Ishikawa (cell line): Measurements from ENCODE around the gene ANXA8.

Experiments
- EGR1 ChIP-seq: IDR thresholded peaks from 2 replicates; pipeline ENCODE4 v1.6.1; 2012
- EP300 ChIP-seq: IDR thresholded peaks from 2 replicates; pipeline ENCODE4 v1.6.1; 2012; ENCODE audit warnings: borderline replicate concordance
- NFIC ChIP-seq: IDR thresholded peaks from 2 replicates; pipeline ENCODE4 v1.6.1; 2012
- RAD21 ChIP-seq: IDR thresholded peaks from 2 replicates; pipeline ENCODE4 v1.6.1; 2012; ENCODE audit warnings: low read depth
- TAF1 ChIP-seq: IDR thresholded peaks from 2 replicates; pipeline ENCODE4 v1.6.1; 2012; ENCODE audit warnings: low read depth, mild to moderate bottlenecking
- TCF12 ChIP-seq: IDR thresholded peaks from 2 replicates; pipeline ENCODE4 v1.6.1; 2012; ENCODE audit warnings: low read depth
- ZBTB7A ChIP-seq: IDR thresholded peaks from 2 replicates; pipeline ENCODE4 v1.6.1; 2012; ENCODE audit warnings: low read depth
- TF ChIP-seq, protein P1 (sequence below): IDR thresholded peaks from 2 replicates; pipeline ENCODE4 v1.6.1; 2012; ENCODE audit warnings: low read depth, mild to moderate bottlenecking

DNA sequence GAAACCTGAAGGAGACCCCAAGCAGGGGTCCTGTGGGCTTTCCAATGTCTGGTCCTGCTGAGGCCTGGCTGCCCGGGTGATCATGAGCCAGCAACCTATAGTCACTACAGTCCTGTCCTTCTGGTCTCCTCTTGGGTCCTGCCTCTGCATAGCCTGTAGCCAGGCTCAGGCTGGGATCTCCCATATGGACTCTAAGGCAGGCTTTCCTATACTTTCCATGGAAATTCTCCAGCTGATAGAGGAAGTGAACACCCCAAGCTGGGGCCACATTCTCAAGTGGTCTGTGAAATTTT lies 26.4 kb downstream of the ANXA8 start:
- TF ChIP-seq TAF1 (no peak), RAD21 (no peak), NFIC (no peak), ZBTB7A (no peak), TCF12 (no peak), EP300 (no peak), EGR1 (no peak)
- TF ChIP-seq, protein P1, sequence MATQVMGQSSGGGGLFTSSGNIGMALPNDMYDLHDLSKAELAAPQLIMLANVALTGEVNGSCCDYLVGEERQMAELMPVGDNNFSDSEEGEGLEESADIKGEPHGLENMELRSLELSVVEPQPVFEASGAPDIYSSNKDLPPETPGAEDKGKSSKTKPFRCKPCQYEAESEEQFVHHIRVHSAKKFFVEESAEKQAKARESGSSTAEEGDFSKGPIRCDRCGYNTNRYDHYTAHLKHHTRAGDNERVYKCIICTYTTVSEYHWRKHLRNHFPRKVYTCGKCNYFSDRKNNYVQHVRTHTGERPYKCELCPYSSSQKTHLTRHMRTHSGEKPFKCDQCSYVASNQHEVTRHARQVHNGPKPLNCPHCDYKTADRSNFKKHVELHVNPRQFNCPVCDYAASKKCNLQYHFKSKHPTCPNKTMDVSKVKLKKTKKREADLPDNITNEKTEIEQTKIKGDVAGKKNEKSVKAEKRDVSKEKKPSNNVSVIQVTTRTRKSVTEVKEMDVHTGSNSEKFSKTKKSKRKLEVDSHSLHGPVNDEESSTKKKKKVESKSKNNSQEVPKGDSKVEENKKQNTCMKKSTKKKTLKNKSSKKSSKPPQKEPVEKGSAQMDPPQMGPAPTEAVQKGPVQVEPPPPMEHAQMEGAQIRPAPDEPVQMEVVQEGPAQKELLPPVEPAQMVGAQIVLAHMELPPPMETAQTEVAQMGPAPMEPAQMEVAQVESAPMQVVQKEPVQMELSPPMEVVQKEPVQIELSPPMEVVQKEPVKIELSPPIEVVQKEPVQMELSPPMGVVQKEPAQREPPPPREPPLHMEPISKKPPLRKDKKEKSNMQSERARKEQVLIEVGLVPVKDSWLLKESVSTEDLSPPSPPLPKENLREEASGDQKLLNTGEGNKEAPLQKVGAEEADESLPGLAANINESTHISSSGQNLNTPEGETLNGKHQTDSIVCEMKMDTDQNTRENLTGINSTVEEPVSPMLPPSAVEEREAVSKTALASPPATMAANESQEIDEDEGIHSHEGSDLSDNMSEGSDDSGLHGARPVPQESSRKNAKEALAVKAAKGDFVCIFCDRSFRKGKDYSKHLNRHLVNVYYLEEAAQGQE = no peak
